Hematopoietic multipotent progenitor cell treated with erythropoietin and hydrocortisone succinate and interleukin-3 and kit ligand, for 17 days (in vitro differentiated cells): ENCODE measurements around the gene MEN1.

Experiments used
- DNase-seq: peaks from one replicate; pipeline ENCODE4 v3.0.0-alpha.2; 2015; ENCODE audit warnings: low spot score

Gene MEN1

DNA sequence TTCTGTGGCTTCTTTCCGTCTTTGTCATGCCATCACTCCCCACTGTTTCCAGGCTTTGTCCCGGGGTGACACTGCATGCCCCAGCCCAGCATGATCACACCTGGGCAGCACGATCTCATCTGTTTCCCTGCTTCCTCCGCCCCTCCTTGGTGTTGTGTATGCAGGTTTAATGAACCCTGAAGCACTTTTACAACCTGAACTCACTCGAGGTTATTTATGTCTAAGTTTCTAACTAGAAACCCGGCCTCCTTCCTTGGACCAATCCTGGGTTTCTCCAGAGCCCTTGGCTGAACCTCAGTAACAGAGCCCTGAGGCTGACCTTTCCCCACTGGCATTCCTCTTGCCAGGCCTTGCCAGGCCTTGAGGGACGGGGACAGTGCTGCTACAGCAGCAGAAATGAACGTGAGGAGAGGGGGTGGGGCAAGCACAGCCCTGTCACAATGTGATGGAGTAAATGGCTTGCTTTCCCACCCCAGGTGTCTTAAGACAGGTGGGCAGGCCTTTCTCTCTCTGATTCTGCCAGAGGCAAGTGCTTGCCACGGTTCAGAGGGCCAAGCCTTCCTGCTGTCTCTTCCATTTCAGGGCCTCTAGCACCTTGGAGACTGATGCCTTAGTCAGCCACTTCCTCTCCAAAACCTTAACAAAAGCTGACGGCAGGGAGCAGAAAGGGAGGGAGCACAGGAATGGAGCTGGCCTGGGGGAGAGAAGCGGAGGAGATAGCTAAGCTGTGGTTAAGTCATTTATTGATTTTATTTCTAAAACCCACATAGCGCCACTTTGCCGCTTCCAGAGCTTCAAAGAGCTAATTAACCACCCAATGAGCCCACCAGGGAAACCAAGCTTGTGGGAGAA lies 47.5 kb downstream of the MEN1 start:
- no peak for DNase-seq

DNA sequence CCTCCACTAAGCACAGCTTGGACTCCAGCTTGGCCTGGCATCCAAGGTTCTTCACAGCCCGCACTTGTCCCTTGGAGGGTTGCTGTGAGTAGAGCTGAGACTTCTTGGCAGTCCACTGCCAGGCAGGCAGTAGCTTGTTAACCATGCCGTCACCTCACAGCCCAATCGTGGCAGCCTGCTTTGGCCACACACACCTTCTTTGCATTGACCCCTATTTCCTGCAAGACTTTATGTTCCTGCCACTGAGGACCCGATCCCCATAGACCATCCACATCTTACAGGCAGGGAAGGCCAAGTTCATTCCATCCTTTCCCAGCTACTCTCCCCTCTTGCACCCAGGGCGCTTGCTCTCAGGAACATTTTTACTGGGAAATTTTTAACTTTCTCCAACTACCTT lies 48.1 kb downstream of the MEN1 start:
- no peak for DNase-seq

DNA sequence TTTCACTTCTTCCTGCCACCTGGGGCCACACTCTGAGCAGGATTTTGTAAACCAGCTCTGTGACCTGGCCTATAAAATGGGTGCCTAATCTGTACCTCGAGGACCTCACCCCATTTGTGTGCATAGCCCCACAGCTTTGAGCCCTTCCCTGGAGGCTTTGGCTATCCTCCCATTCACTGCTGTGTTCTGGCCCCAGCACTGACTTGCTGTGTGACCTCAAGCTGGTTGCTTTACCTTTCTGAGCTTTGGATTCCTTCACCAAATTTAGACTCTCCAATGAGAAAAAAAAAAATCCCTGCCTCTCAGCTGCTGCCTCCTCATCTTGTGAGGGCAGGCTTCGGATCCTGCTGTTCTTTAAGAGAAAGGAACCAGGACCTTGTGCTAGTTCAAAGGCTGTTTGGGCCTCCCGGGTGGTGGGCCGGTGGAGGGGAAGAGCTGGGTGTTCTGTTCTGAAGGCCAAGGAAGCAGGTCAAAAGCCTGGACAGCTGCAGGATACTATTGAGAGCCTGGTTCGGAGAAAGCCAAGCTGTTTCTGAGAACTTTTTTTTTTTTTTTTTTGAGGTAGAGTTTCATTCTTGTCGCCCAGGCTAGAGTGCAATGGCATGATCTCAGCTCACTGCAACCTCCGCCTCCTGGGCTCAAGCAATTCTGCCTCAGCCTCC lies 49.5 kb downstream of the MEN1 start:
- DNase-seq = no peak

DNA sequence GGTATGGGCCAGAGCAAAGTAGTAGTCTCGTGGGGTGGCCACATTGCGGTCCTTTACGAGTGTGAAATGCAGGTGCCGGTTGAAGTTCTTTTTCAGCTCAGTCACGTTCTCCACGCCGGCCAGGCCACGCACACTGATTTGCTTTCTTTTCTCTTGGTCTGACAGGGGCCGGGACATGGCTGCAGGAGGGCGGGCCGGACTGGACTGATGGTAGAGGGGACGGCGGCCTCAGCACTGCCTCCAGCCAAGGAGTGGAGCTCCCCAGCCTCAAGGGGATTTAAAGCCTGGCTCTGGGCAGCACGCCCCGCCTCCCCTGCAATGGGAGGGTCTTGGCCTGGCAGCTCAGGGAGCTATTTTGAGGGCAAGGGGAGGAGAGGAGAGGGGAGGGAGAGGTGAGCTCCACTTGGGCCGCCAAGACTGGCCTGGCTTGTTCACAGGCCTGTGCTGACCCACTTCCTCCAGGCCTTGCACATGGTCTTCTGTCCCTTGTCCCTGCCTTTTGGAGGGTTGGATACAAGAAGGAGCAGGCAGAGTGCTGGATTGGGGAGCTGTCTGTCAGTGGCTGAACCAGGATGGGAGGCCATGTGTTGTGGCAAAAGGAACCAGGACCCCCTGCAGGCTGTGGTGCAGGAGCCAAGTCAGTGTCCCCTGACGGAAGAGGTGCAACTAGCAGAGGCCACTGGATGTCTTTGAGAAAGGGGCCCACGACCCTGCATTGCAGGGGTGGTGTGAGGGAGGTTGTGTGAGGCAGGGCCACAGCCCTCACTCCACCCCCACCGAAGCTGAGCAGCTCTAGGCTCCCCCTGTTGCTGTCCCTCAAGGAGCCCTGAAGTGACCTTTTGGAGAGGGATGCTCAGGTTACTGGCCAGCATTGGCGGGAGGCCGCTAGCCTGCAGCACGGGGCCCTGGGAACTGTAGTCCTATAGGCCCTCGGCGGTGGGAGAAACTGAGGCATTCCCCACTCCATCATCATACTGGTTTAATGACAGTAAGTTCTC lies 50.3 kb downstream of the MEN1 start, which contains the start of gene PYGM:
PYGM (minus strand) TSS at position 253 of the 998 bp plus-strand sequence; CDS start at position 177, 76 bp downstream.
- no peak for DNase-seq

DNA sequence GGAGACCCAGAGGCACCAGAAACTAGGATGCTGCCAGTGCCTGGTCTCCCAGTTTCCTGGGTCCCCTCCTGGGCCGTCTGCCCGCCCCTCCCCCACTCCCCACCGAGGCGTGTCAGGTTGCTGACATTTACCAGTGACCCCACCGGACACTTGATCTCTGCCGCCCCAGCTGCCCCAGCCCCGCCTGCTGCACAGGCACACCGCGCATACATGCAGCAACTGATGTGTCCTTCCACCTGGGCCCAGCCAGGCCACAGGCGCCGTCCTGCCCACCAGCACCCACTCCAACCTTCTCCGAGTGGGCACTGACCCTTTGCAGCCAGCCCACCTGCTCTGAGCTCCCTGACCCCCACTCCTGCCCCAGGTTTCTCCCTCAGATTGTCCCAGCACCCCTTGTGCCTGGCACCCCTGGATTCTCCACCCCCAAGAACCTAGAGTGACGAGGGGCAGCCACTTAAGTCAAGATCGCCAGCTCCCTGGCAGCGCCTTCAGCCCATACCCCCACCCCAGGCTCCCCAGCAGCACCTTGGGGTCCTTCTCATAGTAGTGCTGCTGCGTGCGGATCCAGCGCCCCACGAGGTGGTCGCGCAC lies 51.1 kb downstream of the MEN1 start:
- DNase-seq = no peak

DNA sequence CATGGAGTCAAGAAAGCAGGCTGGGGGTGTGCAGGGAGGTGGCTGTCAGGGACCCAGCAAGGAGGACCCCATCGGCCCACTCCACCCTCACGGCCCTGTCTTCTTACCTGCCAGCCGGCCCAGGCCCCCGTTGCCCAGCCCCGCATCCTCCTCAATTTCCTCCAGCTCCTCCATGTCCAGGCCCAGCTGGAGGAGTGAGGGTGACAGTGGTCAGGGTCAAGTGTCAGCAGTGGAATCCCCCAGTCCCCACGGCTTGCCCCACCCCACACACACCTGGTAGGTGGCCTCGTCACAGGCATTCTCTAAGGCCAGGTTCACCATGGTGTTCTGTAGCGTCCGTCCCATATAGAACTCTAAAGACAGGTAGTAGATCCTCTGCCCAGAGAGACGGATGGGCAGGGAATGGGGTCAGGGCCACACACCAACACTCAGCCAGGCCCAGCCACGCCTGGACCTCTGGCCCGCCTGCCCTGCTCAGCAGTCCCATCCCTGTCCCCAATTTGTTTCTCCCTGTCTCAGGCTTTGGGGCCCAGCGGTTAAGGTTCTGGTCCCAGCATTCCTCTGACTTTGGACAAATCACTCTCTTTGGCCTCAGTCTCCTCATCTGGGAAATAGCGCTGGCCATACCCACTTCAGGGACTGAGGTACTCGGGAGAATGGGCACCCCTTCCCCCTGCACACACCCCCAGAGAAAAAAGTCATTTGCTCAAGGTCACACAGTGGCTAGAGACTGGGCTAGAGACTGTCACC lies 51.8 kb downstream of the MEN1 start:
- DNase-seq = no peak

DNA sequence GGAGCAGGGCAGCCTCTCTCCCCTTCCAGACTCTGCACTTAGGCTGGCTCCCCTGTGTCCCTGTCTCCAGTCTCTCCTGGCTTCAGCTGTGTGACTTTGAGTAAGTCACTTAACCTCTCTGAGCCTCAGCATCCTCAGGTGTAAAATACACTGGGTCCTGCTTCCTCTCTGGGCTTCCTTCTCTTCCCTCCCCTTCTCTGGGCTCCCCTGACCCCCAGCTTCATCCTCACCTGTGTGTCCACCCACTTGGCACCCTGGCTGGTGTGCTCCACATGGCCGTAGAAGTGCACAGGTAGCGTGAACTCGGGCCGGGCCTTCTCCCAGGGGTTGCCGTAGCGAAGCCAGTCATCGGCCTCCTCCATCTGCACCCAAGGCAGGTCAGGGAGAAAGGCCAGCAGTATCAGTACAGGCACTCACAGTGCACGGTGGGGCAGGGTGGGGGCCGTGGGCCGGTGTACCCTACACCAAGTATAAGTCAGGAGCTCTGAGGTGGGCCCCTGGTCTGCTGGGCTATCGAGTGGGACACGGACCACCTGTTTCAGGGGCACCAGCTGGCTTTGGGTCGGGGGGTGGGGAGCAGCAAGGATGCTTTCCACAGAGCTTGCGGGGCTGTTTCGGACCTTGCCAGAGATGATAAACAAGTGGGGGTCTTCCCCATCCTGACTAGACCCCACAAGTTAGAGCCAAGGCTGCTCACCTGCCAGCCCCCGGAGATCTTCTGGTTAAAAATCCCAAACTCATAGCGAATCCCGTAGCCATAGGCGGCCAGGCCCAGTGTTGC lies 52.6 kb downstream of the MEN1 start:
- DNase-seq = no peak

DNA sequence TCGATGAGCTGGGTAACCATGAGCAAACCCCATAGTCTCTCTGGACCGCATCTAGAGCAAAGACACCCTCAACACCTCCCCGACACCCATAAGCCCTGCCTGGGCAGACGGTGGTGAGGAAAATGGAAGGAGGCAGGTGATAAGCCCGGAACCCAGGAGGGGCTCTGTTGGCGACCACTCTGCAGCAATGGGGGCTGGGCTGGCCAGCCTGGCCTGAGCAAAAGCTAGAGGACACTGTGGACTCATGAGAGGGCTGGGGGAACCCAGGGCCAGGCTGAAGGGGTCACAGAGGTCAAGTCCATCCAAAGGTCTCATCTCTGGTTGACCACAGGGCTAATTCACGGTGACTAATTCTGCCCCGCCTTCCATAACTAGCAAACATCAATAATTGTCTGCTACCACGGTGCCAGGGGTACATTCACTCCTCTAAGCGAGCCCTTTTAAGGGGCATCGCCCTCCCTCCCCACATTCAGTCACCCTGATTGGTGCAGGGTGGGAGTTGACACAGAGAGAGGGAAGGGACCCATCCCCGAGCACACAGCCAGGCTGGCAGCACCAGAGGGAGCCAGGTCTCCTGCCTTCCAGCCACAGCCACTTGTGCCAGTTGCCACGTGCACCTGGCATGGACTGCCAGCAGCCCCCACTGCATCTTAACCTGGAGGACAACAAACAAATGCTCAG lies 54.5 kb downstream of the MEN1 start:
- DNase-seq = no peak

DNA sequence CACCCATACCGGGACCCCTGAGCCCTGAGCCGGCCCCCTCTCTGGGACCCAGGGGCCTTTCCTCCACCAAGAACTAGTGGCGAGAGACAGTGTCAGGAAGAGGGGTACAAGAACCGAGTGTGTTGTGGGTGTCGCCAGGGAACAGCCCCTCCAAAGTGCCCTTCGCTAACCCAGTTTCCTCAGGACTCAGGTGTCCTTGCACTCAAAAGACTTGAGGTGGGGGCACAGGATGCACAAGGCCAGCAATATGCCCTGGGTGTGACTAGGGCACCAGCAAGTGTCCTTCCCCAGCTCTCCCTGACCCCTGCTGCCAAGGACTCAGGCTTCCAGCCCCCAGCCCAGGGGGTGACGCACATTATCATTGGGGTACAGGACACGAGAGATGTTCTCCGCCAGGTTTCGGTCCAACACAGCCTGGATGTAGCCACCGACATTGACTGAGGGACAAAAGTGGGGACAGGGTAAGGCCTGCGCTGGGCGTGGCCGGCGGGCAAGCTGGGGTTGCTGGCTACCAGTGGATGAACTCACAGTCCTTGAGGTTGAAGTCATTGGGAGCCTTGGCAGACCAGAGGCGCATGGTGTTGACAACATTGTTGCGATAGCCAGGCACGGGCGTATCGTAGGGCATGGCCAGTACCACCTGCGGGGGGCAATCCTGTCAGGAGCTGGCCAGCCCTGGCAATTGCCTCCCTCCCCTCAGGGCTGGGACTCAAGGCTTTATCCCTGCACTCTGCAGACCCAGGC lies 55.3 kb downstream of the MEN1 start:
- no peak for DNase-seq

DNA sequence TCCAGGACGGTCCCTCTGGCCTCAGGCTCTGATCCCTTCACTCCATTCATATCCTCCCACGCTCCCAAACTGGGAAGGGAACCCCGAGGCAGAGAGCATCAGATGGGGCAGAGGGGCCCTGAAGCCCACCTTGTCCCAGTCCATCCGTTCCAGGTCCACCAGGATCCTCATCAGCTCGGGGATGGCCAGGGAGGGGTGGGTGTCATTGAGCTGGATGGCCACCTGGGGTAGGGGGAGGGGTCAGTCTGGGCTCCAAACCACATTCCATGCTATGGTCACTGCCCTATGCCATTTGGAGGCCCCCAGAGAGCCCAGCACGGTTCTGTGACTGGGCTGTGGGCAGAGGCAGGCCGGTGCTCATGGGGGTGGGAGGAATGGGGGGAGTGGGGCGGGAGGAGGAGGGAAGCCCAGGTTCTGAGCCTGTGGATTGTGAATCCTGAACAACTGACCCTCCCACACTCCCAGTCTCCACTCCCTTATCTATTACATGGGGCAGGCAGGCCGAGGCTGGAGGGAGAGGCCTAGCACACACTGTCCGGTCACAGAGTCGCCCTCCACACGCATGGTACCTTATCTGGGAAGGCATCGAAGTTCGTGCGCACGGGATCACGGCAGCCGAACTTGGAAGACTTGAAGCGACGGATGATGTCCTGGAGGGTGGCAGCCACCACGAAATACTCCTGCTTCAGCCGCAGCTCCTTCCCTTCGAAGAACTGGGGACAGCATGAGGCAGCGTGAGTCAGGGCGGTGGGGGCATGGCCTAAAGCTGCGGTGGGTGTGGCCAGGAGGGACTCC lies 56.0 kb downstream of the MEN1 start:
- no peak for DNase-seq
